ENCODE data around the gene PLPPR4.
"Not testable (repeated sequence)": the region's sequence is repeated elsewhere in the genome, so short reads cannot be mapped to it uniquely, and the experiment has no call there.

Gene PLPPR4

GRCh38 chr1:99233446-99233845 is 30.8 kb upstream of the PLPPR4 start:
- Histone ChIP-seq H3K27ac (ENCODE audit: low read depth, low read length) (no peak overlapping the region), H3K4me1 (ENCODE audit: control insufficient read depth in 5 of 5, insufficient read depth in 5 of 5, low read length in 5 of 5) (no peaks in the 10 kb centered on the region), H3K9me3 (ENCODE audit: control insufficient read depth in 5 of 5, low read length in 5 of 5) (no peaks in the 10 kb centered on the region), H3K9ac (ENCODE audit: low read length in 5 of 5) (no peak overlapping the region), H3K27me3 (ENCODE audit: control insufficient read depth in 5 of 5, insufficient read depth in 4 of 5, low read length in 5 of 5) (no peaks in the 10 kb centered on the region), H3K4me3 (ENCODE audit: low read depth in 1 of 5, low read length in 5 of 5) (no peak overlapping the region), H3K36me3 (ENCODE audit: control insufficient read depth in 5 of 5, insufficient read depth in 5 of 5, low read length in 5 of 5) (no peaks in the 10 kb centered on the region)

GRCh38 chr1:99236756-99237155 is 27.5 kb upstream of the PLPPR4 start:
- H3K27ac ChIP-seq (ENCODE audit: low read depth, low read length), result no peak overlapping the region
- H3K4me3 ChIP-seq (ENCODE audit: low read depth in 1 of 5, low read length in 5 of 5), result no peak overlapping the region
- H3K36me3 ChIP-seq (ENCODE audit: control insufficient read depth in 5 of 5, insufficient read depth in 5 of 5, low read length in 5 of 5), result no peaks in the 10 kb centered on the region
- no peaks in the 10 kb centered on the region for H3K4me1 ChIP-seq (ENCODE audit: control insufficient read depth in 5 of 5, insufficient read depth in 5 of 5, low read length in 5 of 5)
- H3K27me3 ChIP-seq (ENCODE audit: control insufficient read depth in 5 of 5, insufficient read depth in 4 of 5, low read length in 5 of 5), result no peaks in the 10 kb centered on the region
- H3K9ac ChIP-seq (ENCODE audit: low read length in 5 of 5), result no peak overlapping the region
- no peaks in the 10 kb centered on the region for H3K9me3 ChIP-seq (ENCODE audit: control insufficient read depth in 5 of 5, low read length in 5 of 5)

GRCh38 chr1:99239690-99240089 is 24.6 kb upstream of the PLPPR4 start:
- H3K36me3 ChIP-seq (ENCODE audit: control insufficient read depth in 5 of 5, insufficient read depth in 5 of 5, low read length in 5 of 5), result no peaks in the 10 kb centered on the region
- H3K27ac ChIP-seq (ENCODE audit: low read depth, low read length), result no peak overlapping the region
- H3K9ac ChIP-seq (ENCODE audit: low read length in 5 of 5), result no peak overlapping the region
- no peaks in the 10 kb centered on the region for H3K27me3 ChIP-seq (ENCODE audit: control insufficient read depth in 5 of 5, insufficient read depth in 4 of 5, low read length in 5 of 5)
- no peaks in the 10 kb centered on the region for H3K4me1 ChIP-seq (ENCODE audit: control insufficient read depth in 5 of 5, insufficient read depth in 5 of 5, low read length in 5 of 5)
- no peaks in the 10 kb centered on the region for H3K9me3 ChIP-seq (ENCODE audit: control insufficient read depth in 5 of 5, low read length in 5 of 5)
- no peak overlapping the region for H3K4me3 ChIP-seq (ENCODE audit: low read depth in 1 of 5, low read length in 5 of 5)

GRCh38 chr1:99240621-99241020 is 23.7 kb upstream of the PLPPR4 start:
- Histone ChIP-seq H3K4me3 (ENCODE audit: low read depth in 1 of 5, low read length in 5 of 5) (no peak overlapping the region), H3K27me3 (ENCODE audit: control insufficient read depth in 5 of 5, insufficient read depth in 4 of 5, low read length in 5 of 5) (no peaks in the 10 kb centered on the region), H3K9ac (ENCODE audit: low read length in 5 of 5) (no peak overlapping the region), H3K27ac (ENCODE audit: low read depth, low read length) (no peak overlapping the region), H3K36me3 (ENCODE audit: control insufficient read depth in 5 of 5, insufficient read depth in 5 of 5, low read length in 5 of 5) (no peaks in the 10 kb centered on the region), H3K4me1 (ENCODE audit: control insufficient read depth in 5 of 5, insufficient read depth in 5 of 5, low read length in 5 of 5) (no peaks in the 10 kb centered on the region), H3K9me3 (ENCODE audit: control insufficient read depth in 5 of 5, low read length in 5 of 5) (peaks cover 0 to 2% (median 0%) of the 10 kb centered on the region in 5 donors)

GRCh38 chr1:99246152-99246551 is 18.1 kb upstream of the PLPPR4 start:
- no peaks in the 10 kb centered on the region for H3K4me1 ChIP-seq (ENCODE audit: control insufficient read depth in 5 of 5, insufficient read depth in 5 of 5, low read length in 5 of 5)
- no peak overlapping the region for H3K4me3 ChIP-seq (ENCODE audit: low read depth in 1 of 5, low read length in 5 of 5)
- H3K27me3 ChIP-seq (ENCODE audit: control insufficient read depth in 5 of 5, insufficient read depth in 4 of 5, low read length in 5 of 5), result no peaks in the 10 kb centered on the region
- peaks cover 0 to 6% (median 5%) of the 10 kb centered on the region in 5 donors for H3K9me3 ChIP-seq (ENCODE audit: control insufficient read depth in 5 of 5, low read length in 5 of 5)
- H3K27ac ChIP-seq (ENCODE audit: low read depth, low read length), result no peak overlapping the region
- H3K36me3 ChIP-seq (ENCODE audit: control insufficient read depth in 5 of 5, insufficient read depth in 5 of 5, low read length in 5 of 5), result no peaks in the 10 kb centered on the region
- H3K9ac ChIP-seq (ENCODE audit: low read length in 5 of 5), result no peak overlapping the region

- Histone ChIP-seq H3K36me3 (ENCODE audit: control insufficient read depth in 5 of 5, insufficient read depth in 5 of 5, low read length in 5 of 5) (no peaks in the 10 kb centered on the region), H3K27me3 (ENCODE audit: control insufficient read depth in 5 of 5, insufficient read depth in 4 of 5, low read length in 5 of 5) (no peaks in the 10 kb centered on the region), H3K4me3 (ENCODE audit: low read depth in 1 of 5, low read length in 5 of 5) (no peak overlapping the region), H3K9me3 (ENCODE audit: control insufficient read depth in 5 of 5, low read length in 5 of 5) (peaks cover 0 to 8% (median 5%) of the 10 kb centered on the region in 5 donors), H3K9ac (ENCODE audit: low read length in 5 of 5) (no peak overlapping the region), H3K27ac (ENCODE audit: low read depth, low read length) (no peak overlapping the region), H3K4me1 (ENCODE audit: control insufficient read depth in 5 of 5, insufficient read depth in 5 of 5, low read length in 5 of 5) (no peaks in the 10 kb centered on the region)
Observed at GRCh38 chr1:99247199-99247598, 17.1 kb upstream of the PLPPR4 start.

GRCh38 chr1:99250728-99251127 is 13.6 kb upstream of the PLPPR4 start:
- Histone ChIP-seq H3K27ac (ENCODE audit: low read depth, low read length) (no peak overlapping the region), H3K4me1 (ENCODE audit: control insufficient read depth in 5 of 5, insufficient read depth in 5 of 5, low read length in 5 of 5) (no peaks in the 10 kb centered on the region), H3K9ac (ENCODE audit: low read length in 5 of 5) (no peak overlapping the region), H3K9me3 (ENCODE audit: control insufficient read depth in 5 of 5, low read length in 5 of 5) (peaks cover 0 to 8% (median 3%) of the 10 kb centered on the region in 5 donors), H3K4me3 (ENCODE audit: low read depth in 1 of 5, low read length in 5 of 5) (no peak overlapping the region), H3K27me3 (ENCODE audit: control insufficient read depth in 5 of 5, insufficient read depth in 4 of 5, low read length in 5 of 5) (no peaks in the 10 kb centered on the region), H3K36me3 (ENCODE audit: control insufficient read depth in 5 of 5, insufficient read depth in 5 of 5, low read length in 5 of 5) (no peaks in the 10 kb centered on the region)

- H3K27ac ChIP-seq (ENCODE audit: low read depth, low read length), result no peak overlapping the region
- H3K9me3 ChIP-seq (ENCODE audit: control insufficient read depth in 5 of 5, low read length in 5 of 5), result peaks cover 0 to 4% (median under 1%) of the 10 kb centered on the region in 5 donors
- no peaks in the 10 kb centered on the region for H3K27me3 ChIP-seq (ENCODE audit: control insufficient read depth in 5 of 5, insufficient read depth in 4 of 5, low read length in 5 of 5)
- no peak overlapping the region for H3K9ac ChIP-seq (ENCODE audit: low read length in 5 of 5)
- H3K4me3 ChIP-seq (ENCODE audit: low read depth in 1 of 5, low read length in 5 of 5), result no peak overlapping the region
- no peaks in the 10 kb centered on the region for H3K36me3 ChIP-seq (ENCODE audit: control insufficient read depth in 5 of 5, insufficient read depth in 5 of 5, low read length in 5 of 5)
- H3K4me1 ChIP-seq (ENCODE audit: control insufficient read depth in 5 of 5, insufficient read depth in 5 of 5, low read length in 5 of 5), result no peaks in the 10 kb centered on the region
Observed at GRCh38 chr1:99251308-99251707, 13.0 kb upstream of the PLPPR4 start.

GRCh38 chr1:99252630-99253029 is 11.7 kb upstream of the PLPPR4 start:
- Histone ChIP-seq H3K4me3 (ENCODE audit: low read depth in 1 of 5, low read length in 5 of 5) (no peak overlapping the region), H3K9ac (ENCODE audit: low read length in 5 of 5) (no peak overlapping the region), H3K36me3 (ENCODE audit: control insufficient read depth in 5 of 5, insufficient read depth in 5 of 5, low read length in 5 of 5) (no peaks in the 10 kb centered on the region)

GRCh38 chr1:99260402-99260801 is 3.9 kb upstream of the PLPPR4 start:
- not testable (repeated sequence) for H3K4me3 ChIP-seq (ENCODE audit: low read depth in 1 of 5, low read length in 5 of 5); H3K27ac ChIP-seq (ENCODE audit: low read depth, low read length); H3K9me3 ChIP-seq (ENCODE audit: control insufficient read depth in 5 of 5, low read length in 5 of 5); H3K27me3 ChIP-seq (ENCODE audit: control insufficient read depth in 5 of 5, insufficient read depth in 4 of 5, low read length in 5 of 5); H3K36me3 ChIP-seq (ENCODE audit: control insufficient read depth in 5 of 5, insufficient read depth in 5 of 5, low read length in 5 of 5); H3K9ac ChIP-seq (ENCODE audit: low read length in 5 of 5)
- H3K4me1 ChIP-seq (ENCODE audit: control insufficient read depth in 5 of 5, insufficient read depth in 5 of 5, low read length in 5 of 5), result peaks cover 5 to 15% (median 13%) of the 10 kb centered on the region in 5 donors

More at GRCh38 chr1:99252630-99253029, 11.7 kb upstream of the PLPPR4 start:
- H3K27me3 ChIP-seq (ENCODE audit: control insufficient read depth in 5 of 5, insufficient read depth in 4 of 5, low read length in 5 of 5), result no peaks in the 10 kb centered on the region
- H3K4me1 ChIP-seq (ENCODE audit: control insufficient read depth in 5 of 5, insufficient read depth in 5 of 5, low read length in 5 of 5), result no peaks in the 10 kb centered on the region
- H3K9me3 ChIP-seq (ENCODE audit: control insufficient read depth in 5 of 5, low read length in 5 of 5), result peaks cover 0 to 2% (median 0%) of the 10 kb centered on the region in 5 donors
- no peak overlapping the region for H3K27ac ChIP-seq (ENCODE audit: low read depth, low read length)

- Histone ChIP-seq H3K9me3 (ENCODE audit: control insufficient read depth in 5 of 5, low read length in 5 of 5) (peaks cover 0 to 3% (median 0%) of the 10 kb centered on the region in 5 donors), H3K4me3 (ENCODE audit: low read depth in 1 of 5, low read length in 5 of 5) (peak overlapping the region in 4 of 5 donors; percentile 74 to 87 (median 80)), H3K27me3 (ENCODE audit: control insufficient read depth in 5 of 5, insufficient read depth in 4 of 5, low read length in 5 of 5) (peaks cover 0 to 8% (median 0%) of the 10 kb centered on the region in 5 donors), H3K27ac (ENCODE audit: low read depth, low read length) (no peak overlapping the region), H3K9ac (ENCODE audit: low read length in 5 of 5) (no peak overlapping the region), H3K36me3 (ENCODE audit: control insufficient read depth in 5 of 5, insufficient read depth in 5 of 5, low read length in 5 of 5) (no peaks in the 10 kb centered on the region), H3K4me1 (ENCODE audit: control insufficient read depth in 5 of 5, insufficient read depth in 5 of 5, low read length in 5 of 5) (peaks cover 5 to 15% (median 13%) of the 10 kb centered on the region in 5 donors)
Observed at GRCh38 chr1:99265124-99265523, 832 bp downstream of the PLPPR4 start.

Data from subcutaneous abdominal adipose tissue (tissue), 5 donors.